Fibroblast of skin of right biceps (primary cell): Measurements from ENCODE around the gene MDM2.

Source experiments
- DNase-seq: peaks from one replicate; pipeline ENCODE4 v3.0.0-alpha.2; 2013

Gene MDM2

DNA sequence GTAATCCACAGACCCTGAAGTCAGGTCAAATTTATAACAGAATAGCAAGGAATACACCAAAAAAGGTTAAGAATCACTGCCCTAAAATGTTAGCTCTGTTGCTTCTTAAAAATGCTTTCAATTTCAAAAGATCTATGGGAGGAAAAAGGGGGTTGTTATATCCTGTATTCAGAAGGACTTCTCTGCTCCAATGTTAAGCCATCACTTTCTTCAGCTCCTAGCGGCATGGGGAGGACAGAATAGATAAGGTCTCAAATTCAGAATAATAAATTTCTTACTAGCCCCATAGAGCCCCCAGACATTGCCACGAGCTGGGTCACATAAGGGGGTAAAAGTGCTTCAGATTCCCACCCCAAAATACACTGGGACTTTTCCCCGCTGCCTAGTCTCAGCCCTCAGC, 75.2 kb downstream of the MDM2 start:
- no peak for DNase-seq

DNA sequence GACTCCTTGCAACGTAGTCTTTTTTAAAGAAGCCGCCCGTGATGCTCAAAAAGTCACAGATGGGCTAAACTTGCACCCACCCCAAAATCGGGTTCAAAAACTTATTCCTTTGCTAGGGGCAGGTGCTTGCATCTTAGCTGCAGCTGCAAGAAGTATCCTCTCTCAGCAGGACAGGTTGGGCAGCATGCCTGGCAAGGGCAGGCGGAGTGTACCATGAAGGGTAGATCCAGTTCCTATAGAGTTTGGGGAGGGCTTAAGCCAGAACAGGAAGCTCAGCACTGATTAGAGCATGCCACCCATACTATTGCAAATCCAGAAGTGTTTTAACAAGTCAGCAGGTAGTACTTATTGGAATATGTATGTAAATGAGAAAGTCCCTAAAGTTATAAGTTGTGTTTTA, 76.3 kb downstream of the MDM2 start:
- no peak for DNase-seq

DNA sequence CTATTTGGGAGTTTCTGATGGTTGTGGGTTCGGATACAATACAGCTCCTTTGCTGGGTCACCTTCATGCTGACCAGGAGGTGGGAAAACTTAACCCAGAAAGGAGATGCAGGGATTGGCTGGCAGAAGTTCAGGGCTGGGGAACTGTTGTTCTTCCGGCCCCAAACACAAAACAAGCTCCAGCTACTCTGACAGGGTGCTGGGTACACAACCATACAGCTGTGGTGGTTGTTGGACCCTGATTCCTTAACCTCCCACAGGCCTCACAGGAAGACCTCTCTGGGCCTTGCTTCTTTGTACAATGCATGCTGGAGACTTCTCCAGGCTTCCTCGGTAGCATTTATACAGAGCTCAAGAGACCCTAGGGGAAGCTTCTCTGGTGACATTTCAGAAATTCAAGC, 77.4 kb downstream of the MDM2 start:
- no peak for DNase-seq

DNA sequence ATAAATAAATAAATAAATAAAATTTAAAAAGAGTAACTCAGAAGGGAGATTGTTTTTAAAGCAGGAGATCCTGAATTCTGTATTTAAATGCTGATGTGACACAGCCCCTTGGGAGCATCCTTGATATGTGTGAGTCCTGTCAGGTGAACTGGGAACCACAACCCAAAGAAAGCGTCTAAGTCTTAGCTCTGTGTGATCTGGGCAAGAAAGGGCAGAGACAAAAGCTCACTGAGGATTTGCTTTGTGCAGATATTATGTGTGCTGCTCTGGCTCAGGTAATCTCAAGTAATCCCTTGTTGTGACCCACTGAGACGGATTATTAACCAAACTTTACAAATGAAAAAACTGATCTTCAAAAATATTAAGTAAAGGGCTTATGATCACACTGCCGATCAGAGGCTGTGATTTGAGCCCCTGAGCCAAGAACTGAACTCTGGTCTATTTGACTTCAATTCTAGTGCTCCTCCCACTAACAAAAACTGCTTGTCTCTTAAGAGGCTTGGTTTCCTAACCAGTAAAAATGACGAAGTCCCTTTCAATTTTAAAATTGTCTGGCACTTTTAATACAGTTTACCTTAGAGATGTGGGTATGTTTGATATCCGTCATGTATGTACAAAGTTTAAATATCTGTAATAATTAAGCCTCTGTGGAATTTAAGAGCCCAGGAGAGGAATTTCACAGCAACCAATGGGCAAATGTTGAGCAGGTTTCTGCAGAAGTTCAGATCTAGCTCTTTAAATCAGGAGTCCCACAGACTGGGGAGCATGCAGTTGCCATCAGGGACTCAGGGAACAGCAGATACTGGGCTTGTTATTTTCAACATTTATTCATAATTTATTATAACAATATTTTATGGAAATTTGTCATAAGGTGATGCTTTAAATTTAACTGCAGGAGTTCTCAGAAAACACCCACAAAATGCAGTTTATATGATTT, 78.9 kb downstream of the MDM2 start:
- no peak for DNase-seq

DNA sequence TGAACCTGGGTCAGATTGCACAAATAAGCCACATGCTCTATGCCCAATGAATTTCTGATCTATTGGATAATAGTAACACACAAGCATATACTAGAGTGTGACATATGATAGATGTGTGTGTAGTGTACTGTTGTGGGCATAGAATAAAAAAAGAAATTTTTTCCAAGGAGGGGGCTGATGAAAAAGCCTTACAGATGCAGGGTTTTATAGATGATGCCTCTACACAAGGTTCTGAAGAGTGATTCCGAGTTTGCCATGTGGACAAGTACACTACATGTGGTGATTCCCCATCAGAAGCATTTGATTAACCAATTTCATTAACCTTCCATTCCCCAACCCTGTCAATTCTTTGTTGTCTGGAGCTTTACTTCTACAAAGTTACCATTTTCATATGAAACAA, 79.7 kb downstream of the MDM2 start:
- DNase-seq: no peak

DNA sequence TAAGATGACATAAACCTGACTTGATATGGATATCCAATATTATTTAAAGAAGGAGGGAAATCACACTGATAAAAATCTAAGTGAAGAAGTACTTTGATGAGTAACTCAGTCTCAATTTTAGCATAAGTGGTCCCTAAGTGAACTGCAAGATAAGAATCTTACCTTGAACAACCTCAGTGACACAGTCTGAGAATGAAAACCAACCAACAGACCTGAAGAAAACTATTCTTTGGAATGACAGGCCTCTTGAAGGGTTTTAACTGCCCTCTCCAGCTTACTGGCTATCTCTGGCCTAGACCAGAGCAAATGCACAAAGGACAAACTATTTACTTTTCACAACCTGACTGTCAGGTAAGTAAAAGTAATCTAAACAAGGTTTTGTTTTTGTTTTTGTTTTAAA, 80.3 kb downstream of the MDM2 start:
- no peak for DNase-seq

DNA sequence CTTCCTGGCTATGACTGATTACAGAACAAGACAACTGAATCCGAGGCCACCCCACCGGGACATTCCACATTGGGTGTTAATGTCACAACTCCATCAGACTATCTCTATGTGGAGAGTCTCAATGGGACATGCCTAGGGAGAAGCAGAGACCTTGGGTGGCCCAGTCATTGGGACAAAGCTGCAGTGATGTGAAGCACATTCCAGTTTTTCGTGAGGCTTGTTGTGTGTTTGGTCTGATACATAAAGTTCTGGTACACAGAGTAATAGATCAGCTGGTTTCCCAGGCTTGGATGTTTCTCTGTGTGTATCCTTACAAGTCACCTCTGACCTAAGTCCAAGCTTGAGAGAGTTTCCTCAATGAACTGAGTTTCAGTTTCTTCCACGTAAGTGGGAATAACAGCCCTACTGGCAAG, 82.7 kb downstream of the MDM2 start:
- no peak for DNase-seq

DNA sequence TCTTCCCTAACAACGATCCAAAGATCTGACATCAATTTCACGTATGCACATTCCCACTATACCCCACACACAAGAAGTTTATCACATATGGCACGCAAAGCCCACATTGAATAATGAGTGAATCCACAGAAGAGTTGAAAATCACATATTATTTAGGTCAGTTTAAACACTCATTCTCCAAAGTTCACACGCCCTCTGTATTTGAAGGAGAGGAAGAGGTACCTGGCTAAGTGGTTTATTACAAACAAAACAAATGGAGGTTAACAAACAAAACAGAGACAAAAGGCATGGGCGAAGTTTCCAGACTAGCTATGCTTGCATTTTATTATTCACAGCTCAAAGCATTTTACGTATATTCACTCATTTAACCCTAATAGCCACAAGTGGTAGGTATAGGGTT, 83.2 kb downstream of the MDM2 start:
- DNase-seq: no peak

DNA sequence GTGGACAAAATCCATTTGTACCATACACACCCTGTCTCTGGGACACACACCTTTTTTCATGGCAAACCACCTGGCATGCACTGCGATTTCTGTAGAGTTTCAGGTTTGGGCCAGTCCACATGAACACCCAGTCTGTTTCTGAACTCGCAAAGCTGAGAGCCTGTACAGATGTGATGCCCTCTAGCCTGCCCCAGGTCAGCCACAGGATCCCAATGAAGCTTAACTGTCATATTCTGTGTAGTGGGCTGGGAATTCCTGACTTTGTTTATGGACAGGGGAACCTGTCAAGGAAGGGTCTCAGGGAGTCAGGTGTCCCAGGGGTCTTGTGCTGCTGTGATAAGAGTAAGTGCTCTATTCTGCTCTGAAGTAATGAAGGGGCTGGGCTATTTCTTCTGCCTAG, 85.2 kb downstream of the MDM2 start:
- DNase-seq: no peak

DNA sequence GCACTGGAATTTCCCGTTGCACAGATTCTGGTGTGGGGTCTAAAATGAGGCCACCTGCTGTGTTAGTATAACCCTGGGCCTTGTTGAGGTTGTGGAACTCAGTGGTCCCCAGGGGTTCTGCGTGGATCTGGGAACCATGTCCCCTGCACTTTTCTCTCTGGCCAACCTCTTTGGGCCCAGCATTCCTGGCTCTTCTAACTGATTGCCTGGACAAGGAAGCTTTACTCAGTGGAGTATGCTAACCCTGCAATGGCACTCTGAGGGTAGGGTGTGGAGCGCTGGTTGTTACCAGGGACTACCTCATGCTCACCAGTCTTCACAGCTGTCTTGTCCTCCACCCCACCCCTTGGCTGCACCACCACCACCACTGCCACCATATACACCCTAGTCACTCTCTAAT, 85.8 kb downstream of the MDM2 start:
- DNase-seq: no peak

DNA sequence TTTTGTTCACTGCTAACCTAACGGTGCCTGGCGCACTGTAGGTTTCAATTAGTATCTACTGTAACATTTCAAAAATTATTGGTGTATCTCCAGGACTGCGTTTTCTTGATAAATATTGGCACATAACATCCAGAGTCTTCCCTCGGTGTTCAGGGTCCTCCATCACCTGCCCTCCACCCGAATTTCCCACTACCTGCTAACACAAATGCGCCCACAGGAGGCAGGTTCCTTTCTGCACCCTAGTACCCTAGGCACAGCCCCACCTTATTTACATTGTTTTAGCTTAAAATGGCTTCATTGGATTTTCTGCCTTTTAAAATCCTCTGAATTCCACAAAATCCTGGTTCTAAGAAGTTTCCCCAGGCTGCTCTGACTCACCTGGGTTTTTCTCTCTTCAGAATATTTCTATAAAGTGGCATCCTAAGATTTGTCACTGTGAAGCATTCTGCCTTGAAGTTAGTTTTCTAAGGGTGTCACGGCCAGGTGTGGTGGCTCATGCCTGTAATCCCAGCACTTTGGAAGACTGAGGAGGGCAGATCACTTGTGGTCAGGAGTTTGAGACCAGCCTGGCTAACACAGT, 86.4 kb downstream of the MDM2 start:
- DNase-seq: no peak

DNA sequence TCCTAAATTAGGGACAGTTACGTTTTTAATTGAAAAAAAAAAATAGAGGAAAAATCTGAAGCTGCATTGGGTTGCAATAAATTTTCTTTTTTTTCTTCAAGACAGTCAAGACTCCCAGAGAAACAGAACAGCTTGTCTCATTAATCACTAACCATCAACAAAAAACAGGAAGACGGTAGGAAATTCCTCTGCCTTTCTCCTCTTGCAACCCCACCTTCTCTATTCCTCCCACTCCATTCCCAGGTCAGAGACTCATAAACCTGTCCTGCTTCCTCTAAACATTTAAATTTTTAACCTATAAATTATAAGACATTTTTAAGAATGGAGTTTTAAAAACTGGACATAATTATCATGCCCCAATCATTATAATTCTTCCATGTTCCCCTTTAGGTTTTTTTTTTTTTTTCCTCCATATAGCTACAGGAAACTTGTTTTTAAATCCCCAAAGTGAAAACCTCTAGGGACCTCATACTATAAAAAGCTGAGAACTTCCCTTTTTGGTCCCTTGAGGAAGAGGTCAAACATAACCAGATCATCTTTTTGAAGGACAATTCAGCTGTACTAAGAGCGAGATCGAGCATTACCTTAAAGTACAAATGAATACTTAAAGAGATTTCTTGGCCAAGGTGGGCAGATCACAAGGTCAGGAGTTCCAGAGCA, 89.0 kb downstream of the MDM2 start:
- no peak for DNase-seq

DNA sequence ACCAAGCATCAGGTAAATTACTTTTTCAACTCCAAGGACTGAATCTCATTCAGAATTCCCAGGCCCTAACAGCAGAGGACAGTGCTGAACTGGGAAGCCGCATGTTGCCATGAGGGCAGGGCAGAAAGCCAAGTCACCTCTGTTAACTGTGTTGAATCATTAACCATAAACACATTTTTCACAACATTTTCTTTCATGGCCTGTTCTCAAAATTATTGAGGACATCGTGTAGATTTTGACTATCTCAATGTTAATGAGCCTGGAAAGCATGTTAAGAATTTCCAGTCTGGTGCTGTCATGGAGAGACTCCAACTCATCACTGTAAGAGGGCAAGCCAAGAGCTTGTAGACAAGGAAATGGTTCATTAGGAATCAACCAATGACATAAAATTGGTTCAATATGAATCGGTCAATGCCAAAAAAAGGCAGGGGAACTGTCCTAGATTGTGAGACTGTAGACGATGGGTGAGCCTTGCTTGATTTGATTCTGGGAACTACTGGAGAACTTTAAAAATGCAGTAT, 91.3 kb downstream of the MDM2 start:
- DNase-seq: peak; percentile 94

DNA sequence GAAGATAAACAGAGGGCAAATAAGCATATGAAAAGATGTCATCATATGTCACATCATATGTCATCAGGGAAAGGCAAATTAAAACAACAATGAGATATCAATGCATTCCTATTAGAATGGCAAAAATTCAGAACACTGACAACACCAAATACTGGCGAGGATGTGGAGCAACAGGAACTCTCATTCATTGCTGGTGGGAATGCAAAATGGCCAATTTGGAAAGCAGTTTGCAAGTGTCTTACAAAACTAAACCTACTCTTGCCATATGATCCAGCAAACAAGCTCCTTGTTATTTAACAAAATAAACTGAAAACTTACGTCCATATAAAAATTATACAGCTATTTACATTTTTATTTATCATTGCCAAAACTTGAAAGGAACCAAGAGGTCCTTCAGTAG, 92.3 kb downstream of the MDM2 start:
- no peak for DNase-seq
